ENCODE data around the gene INS. TPM values are rescaled to one million over a fixed set of nuclear protein-coding genes. Genes with fewer than 3 reads are reported as not detected.

INS gene
- total and polyA plus RNA-seq, 2 of the 13 experiments (the other 11 are each of a cell fraction or from before 2014, with no cell fraction given) = not detected

- TF ChIP-seq THAP11 (CRISPR knock-in tag; IDR thresholded peaks at IDR 0.05) (peak; percentile 13; the same call in 1 of the 2 replicates), ZNF768 (CRISPR knock-in tag; IDR thresholded peaks at IDR 0.05) (peak; percentile 50; the same call in 1 of the 2 replicates), ARID3A (IDR thresholded peaks at IDR 0.05; ENCODE audit: low read depth, low read length) (no peak), NR2F1 (CRISPR knock-in tag; IDR thresholded peaks at IDR 0.05) (peak in 1 of 2 experiments; percentile 26; a peak in 1 of 4 replicates), LBX2 (CRISPR knock-in tag; IDR thresholded peaks at IDR 0.05; ENCODE audit: borderline replicate concordance) (0 out of 2 replicates have a peak, but pooled peaks have one; percentile 37), ZHX1 (CRISPR knock-in tag; IDR thresholded peaks at IDR 0.05; ENCODE audit: low read depth) (peak; percentile 83), ZC3H13 (CRISPR knock-in tag; IDR thresholded peaks at IDR 0.05) (peak; percentile 99), ZNF615 (CRISPR knock-in tag; IDR thresholded peaks at IDR 0.05; ENCODE audit: borderline replicate concordance) (peak; percentile 80; the same call in 1 of the 2 replicates), ZNF891 (CRISPR knock-in tag; IDR thresholded peaks at IDR 0.05) (peak; percentile 28; the same call in 1 of the 2 replicates), ZBTB40 (IDR thresholded peaks at IDR 0.05) (no peak), ZBTB40 (CRISPR knock-in tag; IDR thresholded peaks at IDR 0.05) (peak; percentile 47; the same call in 1 of the 2 replicates), NR1H2 (CRISPR knock-in tag; IDR thresholded peaks at IDR 0.05; ENCODE audit: borderline replicate concordance, low read depth) (peak; percentile 56; the same call in 1 of the 2 replicates)
Measured at GRCh38 chr11:2129699-2130366, 31.2 kb downstream of the INS start (continued).

Data from HepG2 (cell line).